ENCODE measurements around the gene CYFIP2.
A peak's percentile ranks its signal among the peaks of the same experiment; 100 is the strongest.

CYFIP2 gene

GRCh38 chr5:157322581-157322980, 56.7 kb downstream of the CYFIP2 start:
- TF ChIP-seq, protein P1, sequence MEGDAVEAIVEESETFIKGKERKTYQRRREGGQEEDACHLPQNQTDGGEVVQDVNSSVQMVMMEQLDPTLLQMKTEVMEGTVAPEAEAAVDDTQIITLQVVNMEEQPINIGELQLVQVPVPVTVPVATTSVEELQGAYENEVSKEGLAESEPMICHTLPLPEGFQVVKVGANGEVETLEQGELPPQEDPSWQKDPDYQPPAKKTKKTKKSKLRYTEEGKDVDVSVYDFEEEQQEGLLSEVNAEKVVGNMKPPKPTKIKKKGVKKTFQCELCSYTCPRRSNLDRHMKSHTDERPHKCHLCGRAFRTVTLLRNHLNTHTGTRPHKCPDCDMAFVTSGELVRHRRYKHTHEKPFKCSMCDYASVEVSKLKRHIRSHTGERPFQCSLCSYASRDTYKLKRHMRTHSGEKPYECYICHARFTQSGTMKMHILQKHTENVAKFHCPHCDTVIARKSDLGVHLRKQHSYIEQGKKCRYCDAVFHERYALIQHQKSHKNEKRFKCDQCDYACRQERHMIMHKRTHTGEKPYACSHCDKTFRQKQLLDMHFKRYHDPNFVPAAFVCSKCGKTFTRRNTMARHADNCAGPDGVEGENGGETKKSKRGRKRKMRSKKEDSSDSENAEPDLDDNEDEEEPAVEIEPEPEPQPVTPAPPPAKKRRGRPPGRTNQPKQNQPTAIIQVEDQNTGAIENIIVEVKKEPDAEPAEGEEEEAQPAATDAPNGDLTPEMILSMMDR (IDR thresholded peaks at IDR 0.05; ENCODE audit: low read length, missing control alignments), result no peak
- H3K4me3 ChIP-seq (replicated peaks; ENCODE audit: low read depth, low read length), result no peak overlapping the region
- no peak for DNase-seq (ENCODE audit: low read depth)

GRCh38 chr5:157323107-157323706, 57.3 kb downstream of the CYFIP2 start:
- TF ChIP-seq, protein P1 (IDR thresholded peaks at IDR 0.05; ENCODE audit: low read length, missing control alignments), result peak; percentile 20
- H3K4me3 ChIP-seq (replicated peaks; ENCODE audit: low read depth, low read length), result no peak overlapping the region
- no peak for DNase-seq (ENCODE audit: low read depth)

DNA sequence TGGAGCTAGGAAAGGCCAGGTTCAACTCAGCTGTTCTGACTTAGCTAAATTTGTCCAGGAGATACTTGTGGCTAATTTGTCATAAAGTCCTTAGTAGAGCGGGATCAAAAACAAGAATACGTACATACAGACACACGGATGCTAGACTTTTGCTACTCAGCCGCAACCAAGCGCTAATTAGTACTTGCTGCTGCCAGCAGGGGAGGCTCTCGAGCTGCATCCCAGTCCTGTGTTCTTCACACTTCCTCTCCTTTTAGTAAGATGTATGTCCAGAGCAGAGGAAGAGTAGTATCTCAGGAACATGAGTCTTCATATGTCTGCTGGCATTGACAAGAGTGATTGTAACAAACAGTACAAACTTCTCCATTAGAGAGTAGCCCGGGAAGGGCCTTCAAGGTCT, 58.3 kb downstream of the CYFIP2 start:
- no peak for DNase-seq (ENCODE audit: low read depth)
- TF ChIP-seq, protein P1 (IDR thresholded peaks at IDR 0.05; ENCODE audit: low read length, missing control alignments), result peak; percentile 34

DNA sequence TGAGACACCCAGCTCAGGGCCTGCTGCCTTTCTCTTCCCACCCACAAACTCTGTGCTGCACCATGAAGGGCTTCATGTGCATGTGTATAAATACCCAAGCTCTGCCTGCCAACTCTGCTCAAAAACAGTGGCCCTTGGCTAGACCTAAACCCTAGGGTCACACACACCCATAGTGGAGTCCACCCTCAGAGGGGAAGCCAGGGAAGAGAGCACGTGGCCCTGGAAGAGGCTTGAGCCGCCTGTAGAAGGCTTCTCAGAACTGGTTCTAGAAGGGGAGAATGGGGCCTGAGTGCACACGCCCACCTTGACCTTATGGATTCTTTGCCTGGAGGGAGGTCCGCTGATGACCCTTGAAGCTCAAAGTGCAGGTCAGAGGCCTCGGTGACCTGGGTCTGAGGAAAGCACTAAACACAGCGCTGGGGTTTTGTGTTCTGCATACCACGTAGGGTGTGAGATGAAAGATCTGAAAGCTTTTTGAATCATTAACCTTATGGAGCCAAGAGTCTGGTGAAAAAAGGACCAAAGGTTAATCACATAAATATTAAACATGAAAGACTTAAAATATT, 60.6 kb downstream of the CYFIP2 start:
- TF ChIP-seq, protein P1 (IDR thresholded peaks at IDR 0.05; ENCODE audit: low read length, missing control alignments), result no peak
- no peak overlapping the region for H3K4me3 ChIP-seq (replicated peaks; ENCODE audit: low read depth, low read length)
- DNase-seq (ENCODE audit: low read depth), result no peak

More for the DNA sequence above, 58.3 kb downstream of the CYFIP2 start:
- no peak overlapping the region for H3K4me3 ChIP-seq (replicated peaks; ENCODE audit: low read depth, low read length)

- DNase-seq (ENCODE audit: low read depth), result no peak
- TF ChIP-seq, protein P1 (IDR thresholded peaks at IDR 0.05; ENCODE audit: low read length, missing control alignments), result no peak
- H3K4me3 ChIP-seq (replicated peaks; ENCODE audit: low read depth, low read length), result peak overlapping the region; percentile 42
Observed at GRCh38 chr5:157327771-157328170, 61.8 kb downstream of the CYFIP2 start.

DNA sequence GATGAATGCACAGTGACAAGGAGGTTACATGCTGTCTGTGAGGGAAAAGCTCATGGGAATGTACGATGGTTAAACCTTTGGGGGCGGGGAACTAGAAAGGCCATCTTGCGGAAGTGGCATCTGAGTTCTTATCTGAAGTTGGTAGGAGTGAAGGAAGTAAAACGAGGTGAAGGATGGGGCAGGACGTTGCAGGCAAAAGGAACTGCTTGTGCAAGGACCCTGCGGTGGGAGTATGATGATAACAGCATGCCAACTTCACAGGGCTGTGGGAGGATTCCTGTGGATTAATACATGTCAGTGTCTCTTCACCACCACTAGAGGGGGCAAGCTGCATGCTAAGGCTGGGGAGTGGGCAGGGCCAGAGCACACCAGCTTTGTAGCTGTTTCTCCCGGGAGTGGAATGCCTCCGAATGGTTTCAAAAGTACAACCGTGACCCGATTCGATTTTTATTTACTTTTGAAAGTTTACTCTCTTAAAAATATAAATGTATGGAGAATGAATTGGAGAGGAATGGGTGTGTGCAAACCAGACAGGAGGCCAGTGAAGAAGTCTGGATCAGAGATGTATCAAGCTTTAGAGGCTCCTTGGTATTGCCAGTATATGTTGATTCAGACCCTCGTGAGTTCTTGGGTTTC, 62.5 kb downstream of the CYFIP2 start:
- TF ChIP-seq, protein P1 (IDR thresholded peaks at IDR 0.05; ENCODE audit: low read length, missing control alignments), result peak; percentile 97
- peak overlapping the region; percentile 42 for H3K4me3 ChIP-seq (replicated peaks; ENCODE audit: low read depth, low read length)
- DNase-seq (ENCODE audit: low read depth), result peak; percentile 90

All from fibroblast of pulmonary artery (primary cell).